ENCODE results near the gene CTDSPL. TPM values are rescaled to one million over a fixed set of nuclear protein-coding genes. Genes with fewer than 3 reads are reported as not detected.

Gene CTDSPL
- total and polyA plus RNA-seq, 4 donors: 8.4 to 17.2 (median 14.2) TPM

DNA sequence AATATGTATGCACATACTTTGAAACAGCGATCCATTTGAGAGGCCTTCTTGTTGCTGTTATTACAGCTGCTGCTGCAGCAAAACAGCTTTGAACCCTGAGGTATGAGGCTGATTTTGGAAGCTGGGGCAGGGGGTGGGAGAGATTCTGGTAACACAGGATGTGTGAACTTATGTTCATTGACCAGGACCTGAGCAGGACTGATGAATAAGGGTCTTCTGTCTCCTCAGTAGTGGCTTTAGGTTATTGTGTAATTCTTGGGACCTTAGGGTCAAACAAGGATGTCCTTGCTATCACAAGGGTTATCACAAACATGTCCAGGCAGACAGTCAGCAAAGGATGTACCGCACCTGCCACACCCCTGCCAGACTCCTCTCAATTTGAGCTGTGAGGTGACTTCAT, 41.6 kb downstream of the CTDSPL start (continued):
- TF ChIP-seq ZBTB33 (IDR thresholded peaks at IDR 0.05) (no peak), TAF1 (conservative IDR thresholded peaks at IDR 0.05) (no peak), YY1 (IDR thresholded peaks at IDR 0.05) (no peak), JUND (IDR thresholded peaks at IDR 0.05) (no peak), FOXA2 (IDR thresholded peaks at IDR 0.05) (no peak), RAD21 (IDR thresholded peaks at IDR 0.05) (no peak)

GRCh38 chr3:37903734-37904133, 42.1 kb downstream of the CTDSPL start:
- TF ChIP-seq FOXA2 (IDR thresholded peaks at IDR 0.05): no peak
- no peak for TF ChIP-seq TAF1 (conservative IDR thresholded peaks at IDR 0.05)
- TF ChIP-seq JUND (IDR thresholded peaks at IDR 0.05): no peak
- TF ChIP-seq REST (IDR thresholded peaks at IDR 0.05): no peak
- Histone ChIP-seq H3K4me3 (ENCODE audit: low read depth in 1 of 3, low read length in 3 of 3) (no peak overlapping the region), H3K27me3 (ENCODE audit: control insufficient read depth in 4 of 4, insufficient read depth in 4 of 4, low read length in 3 of 4) (no peaks in the 10 kb centered on the region), H3K36me3 (ENCODE audit: control insufficient read depth in 4 of 4, insufficient read depth in 3 of 4, low read depth in 1 of 4, low read length in 3 of 4) (no peaks in the 10 kb centered on the region), H3K9me3 (ENCODE audit: control insufficient read depth in 4 of 4, low read length in 3 of 4) (no peaks in the 10 kb centered on the region), H3K4me1 (ENCODE audit: control insufficient read depth in 4 of 4, insufficient read depth in 4 of 4, low read length in 3 of 4) (peaks cover 0 to 12% (median under 1%) of the 10 kb centered on the region in 4 donors), H3K9ac (ENCODE audit: low read depth in 1 of 2, low read length in 2 of 2) (no peak overlapping the region), H3K27ac (ENCODE audit: low read depth in 1 of 2, low read length in 2 of 2) (no peak overlapping the region)
- DNase-seq (ENCODE audit: low spot score): no peak
- WGBS: 88% methylated on average over 3 of the region's 3 CpGs

DNA sequence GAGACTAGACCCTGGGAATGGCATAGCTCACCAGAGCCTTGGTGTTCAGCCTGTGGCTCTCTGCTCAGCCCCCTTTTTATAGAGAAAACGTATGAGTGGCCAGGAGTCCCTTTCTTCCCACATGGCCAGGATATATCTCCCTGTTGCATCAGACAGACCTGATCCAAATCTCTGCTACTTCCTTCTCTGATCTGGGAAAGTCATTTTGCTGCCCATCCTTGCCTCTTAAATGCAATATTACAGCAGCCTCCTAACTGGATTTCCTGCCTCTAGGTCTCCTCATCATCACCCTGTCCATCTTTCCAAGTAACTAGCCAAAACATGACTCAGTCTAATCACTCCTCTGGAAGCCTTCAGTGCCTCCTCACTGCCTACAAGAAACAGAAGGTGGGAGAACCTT, 42.9 kb downstream of the CTDSPL start:
- Histone ChIP-seq H3K4me1 (ENCODE audit: control insufficient read depth in 4 of 4, insufficient read depth in 4 of 4, low read length in 3 of 4) (peaks cover 0 to 12% (median under 1%) of the 10 kb centered on the region in 4 donors), H3K27ac (ENCODE audit: low read depth in 1 of 2, low read length in 2 of 2) (no peak overlapping the region), H3K9me3 (ENCODE audit: control insufficient read depth in 4 of 4, low read length in 3 of 4) (no peaks in the 10 kb centered on the region), H3K27me3 (ENCODE audit: control insufficient read depth in 4 of 4, insufficient read depth in 4 of 4, low read length in 3 of 4) (no peaks in the 10 kb centered on the region), H3K4me3 (ENCODE audit: low read depth in 1 of 3, low read length in 3 of 3) (no peak overlapping the region), H3K9ac (ENCODE audit: low read depth in 1 of 2, low read length in 2 of 2) (no peak overlapping the region), H3K36me3 (ENCODE audit: control insufficient read depth in 4 of 4, insufficient read depth in 3 of 4, low read depth in 1 of 4, low read length in 3 of 4) (no peaks in the 10 kb centered on the region)
- TF ChIP-seq RAD21 (IDR thresholded peaks at IDR 0.05) (no peak), HNF4A (conservative IDR thresholded peaks at IDR 0.05) (no peak), FOXA2 (IDR thresholded peaks at IDR 0.05) (no peak)
- TF ChIP-seq, protein P1, sequence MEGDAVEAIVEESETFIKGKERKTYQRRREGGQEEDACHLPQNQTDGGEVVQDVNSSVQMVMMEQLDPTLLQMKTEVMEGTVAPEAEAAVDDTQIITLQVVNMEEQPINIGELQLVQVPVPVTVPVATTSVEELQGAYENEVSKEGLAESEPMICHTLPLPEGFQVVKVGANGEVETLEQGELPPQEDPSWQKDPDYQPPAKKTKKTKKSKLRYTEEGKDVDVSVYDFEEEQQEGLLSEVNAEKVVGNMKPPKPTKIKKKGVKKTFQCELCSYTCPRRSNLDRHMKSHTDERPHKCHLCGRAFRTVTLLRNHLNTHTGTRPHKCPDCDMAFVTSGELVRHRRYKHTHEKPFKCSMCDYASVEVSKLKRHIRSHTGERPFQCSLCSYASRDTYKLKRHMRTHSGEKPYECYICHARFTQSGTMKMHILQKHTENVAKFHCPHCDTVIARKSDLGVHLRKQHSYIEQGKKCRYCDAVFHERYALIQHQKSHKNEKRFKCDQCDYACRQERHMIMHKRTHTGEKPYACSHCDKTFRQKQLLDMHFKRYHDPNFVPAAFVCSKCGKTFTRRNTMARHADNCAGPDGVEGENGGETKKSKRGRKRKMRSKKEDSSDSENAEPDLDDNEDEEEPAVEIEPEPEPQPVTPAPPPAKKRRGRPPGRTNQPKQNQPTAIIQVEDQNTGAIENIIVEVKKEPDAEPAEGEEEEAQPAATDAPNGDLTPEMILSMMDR (IDR thresholded peaks at IDR 0.05; ENCODE audit: low read depth, low read length, missing input control): no peak
- DNase-seq (ENCODE audit: low spot score): no peak
- 70% methylated on average over 1 of the region's 1 CpG for WGBS
